ENCODE data around the gene MAN1C1.

Gene MAN1C1

DNA sequence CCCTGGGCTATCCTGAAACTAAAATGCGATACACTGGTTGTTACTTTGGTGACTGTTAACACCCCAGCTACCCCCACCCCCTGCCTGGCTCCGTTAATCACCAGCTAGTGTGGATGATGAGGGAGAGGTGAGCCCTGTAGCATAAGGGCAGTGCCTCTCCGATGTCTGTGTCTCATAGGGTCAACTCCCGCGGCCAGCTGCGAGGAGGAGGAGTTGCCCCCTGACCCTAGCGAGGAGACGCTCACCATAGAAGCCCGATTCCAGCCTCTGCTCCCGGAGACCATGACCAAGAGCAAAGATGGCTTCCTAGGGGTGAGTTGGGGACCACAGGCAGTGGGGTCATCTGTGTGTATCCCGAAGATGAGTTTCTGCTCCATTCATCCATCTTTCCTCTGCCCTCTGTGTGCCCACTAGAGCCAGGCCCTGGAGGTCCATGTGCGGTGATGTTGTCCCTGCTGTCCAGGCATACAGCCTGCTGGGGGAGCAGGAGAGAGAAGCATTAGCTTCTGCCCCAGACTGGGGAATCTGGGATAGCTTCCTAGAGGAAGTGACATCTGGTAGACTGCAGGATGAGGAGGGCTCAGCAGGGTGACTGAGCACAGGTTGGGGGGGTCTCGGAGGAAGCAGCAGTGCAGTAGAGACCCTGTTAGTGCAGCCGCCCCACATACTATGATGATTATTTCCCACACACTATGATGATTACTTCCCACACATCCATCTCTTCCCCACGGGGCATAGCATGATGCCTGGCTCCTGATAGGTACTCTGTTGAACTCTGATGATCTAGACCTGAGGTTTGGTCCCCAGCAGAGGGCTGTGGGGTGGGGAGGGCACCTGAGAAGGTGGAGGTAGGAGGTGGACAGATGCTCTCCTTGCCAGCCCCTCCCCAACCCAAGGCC is 188.6 kb downstream of the MAN1C1 start:
- Histone ChIP-seq H3K9me2 (replicated peaks; ENCODE audit: insufficient read depth, low read length) (no peaks in the 10 kb centered on the region), H3K27me3 (ENCODE audit: low read length) (no peaks in the 10 kb centered on the region), H3K4me2 (ENCODE audit: low read depth, low read length, poor library complexity, severe bottlenecking) (no peak overlapping the region), H3K9me3 (ENCODE audit: insufficient read depth, low read length) (no peaks in the 10 kb centered on the region), H3K4me3 (ENCODE audit: insufficient read depth, low read length, poor library complexity, severe bottlenecking) (no peak overlapping the region), H3K36me3 (ENCODE audit: low read length) (no peaks in the 10 kb centered on the region), H3F3A (ENCODE audit: insufficient read depth) (no peaks in the 10 kb centered on the region), H3K9ac (ENCODE audit: low read length) (no peak overlapping the region), H4K20me1 (ENCODE audit: low read depth, low read length) (no peaks in the 10 kb centered on the region), H3K27ac (ENCODE audit: low read depth, low read length) (no peak overlapping the region), H3K79me2 (ENCODE audit: insufficient read depth, low read length) (no peaks in the 10 kb centered on the region), H2AFZ (ENCODE audit: low read depth, low read length, severe bottlenecking) (no peak overlapping the region)
- TF ChIP-seq, protein P1, sequence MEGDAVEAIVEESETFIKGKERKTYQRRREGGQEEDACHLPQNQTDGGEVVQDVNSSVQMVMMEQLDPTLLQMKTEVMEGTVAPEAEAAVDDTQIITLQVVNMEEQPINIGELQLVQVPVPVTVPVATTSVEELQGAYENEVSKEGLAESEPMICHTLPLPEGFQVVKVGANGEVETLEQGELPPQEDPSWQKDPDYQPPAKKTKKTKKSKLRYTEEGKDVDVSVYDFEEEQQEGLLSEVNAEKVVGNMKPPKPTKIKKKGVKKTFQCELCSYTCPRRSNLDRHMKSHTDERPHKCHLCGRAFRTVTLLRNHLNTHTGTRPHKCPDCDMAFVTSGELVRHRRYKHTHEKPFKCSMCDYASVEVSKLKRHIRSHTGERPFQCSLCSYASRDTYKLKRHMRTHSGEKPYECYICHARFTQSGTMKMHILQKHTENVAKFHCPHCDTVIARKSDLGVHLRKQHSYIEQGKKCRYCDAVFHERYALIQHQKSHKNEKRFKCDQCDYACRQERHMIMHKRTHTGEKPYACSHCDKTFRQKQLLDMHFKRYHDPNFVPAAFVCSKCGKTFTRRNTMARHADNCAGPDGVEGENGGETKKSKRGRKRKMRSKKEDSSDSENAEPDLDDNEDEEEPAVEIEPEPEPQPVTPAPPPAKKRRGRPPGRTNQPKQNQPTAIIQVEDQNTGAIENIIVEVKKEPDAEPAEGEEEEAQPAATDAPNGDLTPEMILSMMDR (IDR thresholded peaks at IDR 0.05; ENCODE audit: insufficient read depth, low read length, poor library complexity, severe bottlenecking): no peak
- TF ChIP-seq EZH2phosphoT487 (conservative IDR thresholded peaks at IDR 0.05; ENCODE audit: low read length): no peak

DNA sequence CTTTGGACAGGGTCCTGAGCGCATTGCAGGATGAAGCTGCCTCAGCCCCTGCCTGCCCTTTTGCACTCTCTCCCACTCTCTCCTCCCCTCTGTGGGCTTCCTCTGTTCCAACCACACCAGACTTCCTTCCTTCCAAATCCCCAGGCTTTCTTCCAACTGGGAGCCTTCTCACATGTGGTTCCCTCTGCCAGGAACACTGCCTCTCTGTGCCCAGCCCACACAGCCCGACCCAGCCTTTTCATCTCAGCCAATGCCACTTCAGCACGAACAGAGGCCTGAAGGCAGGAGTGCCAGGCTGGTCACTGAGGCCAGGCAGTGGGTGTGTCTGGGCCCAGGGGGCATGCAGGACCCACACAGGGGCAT is 189.3 kb downstream of the MAN1C1 start:
- no peaks in the 10 kb centered on the region for H3F3A ChIP-seq (ENCODE audit: insufficient read depth)
- no peak overlapping the region for H3K9ac ChIP-seq (ENCODE audit: low read length)
- H2AFZ ChIP-seq (ENCODE audit: low read depth, low read length, severe bottlenecking): no peak overlapping the region
- H3K9me2 ChIP-seq (replicated peaks; ENCODE audit: insufficient read depth, low read length): no peaks in the 10 kb centered on the region
- TF ChIP-seq, protein P1 (IDR thresholded peaks at IDR 0.05; ENCODE audit: insufficient read depth, low read length, poor library complexity, severe bottlenecking): no peak
- TF ChIP-seq EZH2phosphoT487 (conservative IDR thresholded peaks at IDR 0.05; ENCODE audit: low read length): no peak
- no peak overlapping the region for H3K4me3 ChIP-seq (ENCODE audit: insufficient read depth, low read length, poor library complexity, severe bottlenecking)
- H3K27ac ChIP-seq (ENCODE audit: low read depth, low read length): no peak overlapping the region
- H3K36me3 ChIP-seq (ENCODE audit: low read length): no peaks in the 10 kb centered on the region
- no peaks in the 10 kb centered on the region for H3K9me3 ChIP-seq (ENCODE audit: insufficient read depth, low read length)
- H3K4me2 ChIP-seq (ENCODE audit: low read depth, low read length, poor library complexity, severe bottlenecking): no peak overlapping the region
- H3K27me3 ChIP-seq (ENCODE audit: low read length): no peaks in the 10 kb centered on the region
- no peaks in the 10 kb centered on the region for H3K79me2 ChIP-seq (ENCODE audit: insufficient read depth, low read length)
- H4K20me1 ChIP-seq (ENCODE audit: low read depth, low read length): no peaks in the 10 kb centered on the region

DNA sequence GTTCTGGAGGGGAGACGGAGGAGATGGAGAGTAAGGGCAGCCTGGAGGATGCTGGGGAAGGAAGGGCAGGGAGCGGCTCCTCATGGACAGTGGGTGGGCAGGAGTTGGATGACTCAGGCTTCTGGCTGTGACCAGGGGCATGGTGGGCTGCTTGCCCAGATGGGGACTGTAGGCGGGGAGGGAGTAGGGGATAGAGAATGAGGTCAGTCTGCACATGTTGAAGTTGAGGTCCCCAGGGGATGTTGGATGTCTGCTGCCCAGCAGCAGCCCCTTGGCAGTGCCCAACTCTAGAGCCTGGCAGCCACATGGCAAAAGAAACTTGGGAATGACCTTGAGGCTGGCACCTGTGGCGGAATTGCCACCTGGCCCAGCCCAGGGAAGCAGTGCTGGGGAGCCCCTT is 189.8 kb downstream of the MAN1C1 start:
- H3K9ac ChIP-seq (ENCODE audit: low read length): no peak overlapping the region
- H3K9me3 ChIP-seq (ENCODE audit: insufficient read depth, low read length): no peaks in the 10 kb centered on the region
- no peaks in the 10 kb centered on the region for H3K9me2 ChIP-seq (replicated peaks; ENCODE audit: insufficient read depth, low read length)
- H3F3A ChIP-seq (ENCODE audit: insufficient read depth): no peaks in the 10 kb centered on the region
- no peak overlapping the region for H3K4me2 ChIP-seq (ENCODE audit: low read depth, low read length, poor library complexity, severe bottlenecking)
- no peaks in the 10 kb centered on the region for H3K27me3 ChIP-seq (ENCODE audit: low read length)
- no peak overlapping the region for H2AFZ ChIP-seq (ENCODE audit: low read depth, low read length, severe bottlenecking)
- H4K20me1 ChIP-seq (ENCODE audit: low read depth, low read length): no peaks in the 10 kb centered on the region
- TF ChIP-seq, protein P1 (IDR thresholded peaks at IDR 0.05; ENCODE audit: insufficient read depth, low read length, poor library complexity, severe bottlenecking): no peak
- no peak for TF ChIP-seq EZH2phosphoT487 (conservative IDR thresholded peaks at IDR 0.05; ENCODE audit: low read length)
- H3K79me2 ChIP-seq (ENCODE audit: insufficient read depth, low read length): no peaks in the 10 kb centered on the region
- H3K36me3 ChIP-seq (ENCODE audit: low read length): no peaks in the 10 kb centered on the region
- H3K27ac ChIP-seq (ENCODE audit: low read depth, low read length): no peak overlapping the region
- H3K4me3 ChIP-seq (ENCODE audit: insufficient read depth, low read length, poor library complexity, severe bottlenecking): no peak overlapping the region
